ENCODE results near the gene VPS45.

Gene VPS45

GRCh38 chr1:150056407-150056806 is 11.2 kb upstream of the VPS45 start:
- no peaks in the 10 kb centered on the region for H3K36me3 ChIP-seq
- DNase-seq = no peak
- no peaks in the 10 kb centered on the region for H3K27me3 ChIP-seq
- no peak for TF ChIP-seq CTCF (IDR thresholded peaks at IDR 0.05; ENCODE audit: low read depth, low read length)
- no peaks in the 10 kb centered on the region for H3K9me3 ChIP-seq
- no peak overlapping the region for H3K4me3 ChIP-seq (ENCODE audit: low read depth, low read length)
- no peaks in the 10 kb centered on the region for H3K4me1 ChIP-seq

- H3K27me3 ChIP-seq = no peaks in the 10 kb centered on the region
- no peak overlapping the region for H3K4me3 ChIP-seq (ENCODE audit: low read depth, low read length)
- DNase-seq = no peak
- H3K4me1 ChIP-seq = no peaks in the 10 kb centered on the region
- H3K36me3 ChIP-seq = no peaks in the 10 kb centered on the region
- no peaks in the 10 kb centered on the region for H3K9me3 ChIP-seq
- TF ChIP-seq CTCF (IDR thresholded peaks at IDR 0.05; ENCODE audit: low read depth, low read length) = no peak
These were observed 7.3 kb upstream of the VPS45 start for GRCh38 chr1:150060260-150060659.

GRCh38 chr1:150061632-150062101 is 5.9 kb upstream of the VPS45 start:
- H3K9me3 ChIP-seq = no peaks in the 10 kb centered on the region
- TF ChIP-seq CTCF (IDR thresholded peaks at IDR 0.05; ENCODE audit: low read depth, low read length) = no peak
- H3K36me3 ChIP-seq = no peaks in the 10 kb centered on the region
- H3K4me3 ChIP-seq (ENCODE audit: low read depth, low read length) = no peak overlapping the region
- H3K27me3 ChIP-seq = no peaks in the 10 kb centered on the region
- H3K4me1 ChIP-seq = no peaks in the 10 kb centered on the region
- no peak for DNase-seq

- Histone ChIP-seq H3K4me1 (no peaks in the 10 kb centered on the region), H3K4me3 (ENCODE audit: low read depth, low read length) (no peak overlapping the region), H3K9me3 (no peaks in the 10 kb centered on the region), H3K36me3 (no peaks in the 10 kb centered on the region), H3K27me3 (no peaks in the 10 kb centered on the region)
- DNase-seq = no peak
- no peak for TF ChIP-seq CTCF (IDR thresholded peaks at IDR 0.05; ENCODE audit: low read depth, low read length)
These were observed 5.5 kb upstream of the VPS45 start for GRCh38 chr1:150062113-150062512.

- Histone ChIP-seq H3K4me3 (ENCODE audit: low read depth, low read length) (peak overlapping the region; percentile 81), H3K4me1 (no peaks in the 10 kb centered on the region), H3K36me3 (no peaks in the 10 kb centered on the region; the same call in 1 of the 2 replicates), H3K9me3 (no peaks in the 10 kb centered on the region), H3K27me3 (no peaks in the 10 kb centered on the region)
- DNase-seq = no peak
- no peak for TF ChIP-seq CTCF (IDR thresholded peaks at IDR 0.05; ENCODE audit: low read depth, low read length)
These were observed 2.2 kb upstream of the VPS45 start for GRCh38 chr1:150065184-150065871.

- no peaks in the 10 kb centered on the region for H3K9me3 ChIP-seq
- DNase-seq = no peak
- peak overlapping the region; percentile 81 for H3K4me3 ChIP-seq (ENCODE audit: low read depth, low read length)
- H3K4me1 ChIP-seq = no peaks in the 10 kb centered on the region
- no peaks in the 10 kb centered on the region for H3K27me3 ChIP-seq
- no peaks in the 10 kb centered on the region; the same call in 1 of the 2 replicates for H3K36me3 ChIP-seq
- TF ChIP-seq CTCF (IDR thresholded peaks at IDR 0.05; ENCODE audit: low read depth, low read length) = no peak
These were observed 1.2 kb upstream of the VPS45 start for GRCh38 chr1:150066328-150066727.

Data from BE2C (cell line).